GM04503 (cell line): ENCODE results near the gene MCUB.

Source experiments
- DNase-seq: peaks from one replicate; pipeline ENCODE4 v3.0.0-alpha.2; 2012; ENCODE audit warnings: low read depth

Gene MCUB

GRCh38 chr4:109683621-109684253 is 123.7 kb downstream of the MCUB start:
- no peak for DNase-seq

- no peak for DNase-seq
Measured at GRCh38 chr4:109684727-109685126, 124.7 kb downstream of the MCUB start.

GRCh38 chr4:109690690-109691410 is 130.8 kb downstream of the MCUB start:
- DNase-seq, result no peak

GRCh38 chr4:109691411-109691920 is 131.4 kb downstream of the MCUB start:
- no peak for DNase-seq

- DNase-seq, result no peak
Measured at GRCh38 chr4:109698656-109699055, 138.6 kb downstream of the MCUB start.

GRCh38 chr4:109699553-109700225 is 139.6 kb downstream of the MCUB start:
- DNase-seq, result no peak

- DNase-seq, result no peak
Measured at GRCh38 chr4:109701566-109702410, 141.7 kb downstream of the MCUB start.

GRCh38 chr4:109702950-109703663 is 143.1 kb downstream of the MCUB start, which contains the start of gene CASP6:
CASP6 (minus strand) TSS chr4:109703445; CDS start chr4:109703395, 50 bp downstream.
- DNase-seq, result peak; percentile 30

GRCh38 chr4:109703664-109704361 is 143.8 kb downstream of the MCUB start:
- DNase-seq, result no peak

- no peak for DNase-seq
Measured at GRCh38 chr4:109708435-109708834, 148.4 kb downstream of the MCUB start.

GRCh38 chr4:109708990-109709389 is 148.9 kb downstream of the MCUB start:
- no peak for DNase-seq

- DNase-seq, result no peak
Measured at GRCh38 chr4:109713500-109713899, 153.5 kb downstream of the MCUB start.

- DNase-seq, result no peak
Measured at GRCh38 chr4:109718759-109719158, 158.7 kb downstream of the MCUB start.

- no peak for DNase-seq
Measured at GRCh38 chr4:109719604-109720003, 159.6 kb downstream of the MCUB start.

GRCh38 chr4:109721033-109721432 is 161.0 kb downstream of the MCUB start:
- DNase-seq, result no peak

GRCh38 chr4:109722357-109722756 is 162.3 kb downstream of the MCUB start:
- DNase-seq, result no peak

- DNase-seq, result no peak
Measured at GRCh38 chr4:109723110-109723509, 163.1 kb downstream of the MCUB start.

- DNase-seq, result no peak
Measured at GRCh38 chr4:109728385-109728784, 168.3 kb downstream of the MCUB start.

- no peak for DNase-seq
Measured at GRCh38 chr4:109729117-109729717, 169.2 kb downstream of the MCUB start.
